Activated naive CD4-positive, alpha-beta T cell (primary cell): Measurements from ENCODE around the gene ARGLU1.
A peak's percentile ranks its signal among the peaks of the same experiment; 100 is the strongest.

ENCODE experiments used
- DNase-seq, 4 experiments: peaks; one replicate each; lab custom pipeline; 2025; lab: John Stamatoyannopoulos, UW

Gene ARGLU1

GRCh38 chr13:106541826-106542225 is 26.1 kb downstream of the ARGLU1 start:
- DNase-seq, result no peak

GRCh38 chr13:106540613-106541012 is 27.3 kb downstream of the ARGLU1 start:
- no peak for DNase-seq

- DNase-seq, result no peak
Observed at GRCh38 chr13:106537521-106537920, 30.4 kb downstream of the ARGLU1 start.

GRCh38 chr13:106536244-106537034 is 31.5 kb downstream of the ARGLU1 start:
- DNase-seq, result peak; percentile 72 to 92 (median 87)

GRCh38 chr13:106535552-106536243 is 32.2 kb downstream of the ARGLU1 start, which contains the start of gene EFNB2:
EFNB2 (minus strand) TSS chr13:106535662; CDS start chr13:106534964, 698 bp downstream.
- DNase-seq, result peak; percentile 60 to 83 (median 66)

GRCh38 chr13:106534639-106535551 is 33.0 kb downstream of the ARGLU1 start:
- peak in 2 of 4 experiments; percentile 2 to 12 for DNase-seq

GRCh38 chr13:106533943-106534638 is 33.8 kb downstream of the ARGLU1 start:
- peak in 1 of 4 experiments; percentile 17 for DNase-seq

GRCh38 chr13:106533101-106533942 is 34.6 kb downstream of the ARGLU1 start:
- DNase-seq, result no peak

GRCh38 chr13:106532111-106532929 is 35.6 kb downstream of the ARGLU1 start:
- DNase-seq, result no peak

GRCh38 chr13:106530980-106531481 is 36.9 kb downstream of the ARGLU1 start:
- no peak for DNase-seq

GRCh38 chr13:106530171-106530851 is 37.6 kb downstream of the ARGLU1 start:
- no peak for DNase-seq

GRCh38 chr13:106529415-106530170 is 38.3 kb downstream of the ARGLU1 start:
- no peak for DNase-seq

- DNase-seq, result no peak
Observed at GRCh38 chr13:106528718-106529414, 39.1 kb downstream of the ARGLU1 start.

- no peak for DNase-seq
Observed at GRCh38 chr13:106527826-106528225, 40.1 kb downstream of the ARGLU1 start.

GRCh38 chr13:106527445-106527801 is 40.5 kb downstream of the ARGLU1 start:
- DNase-seq, result no peak

GRCh38 chr13:106526738-106527444 is 41.0 kb downstream of the ARGLU1 start:
- DNase-seq, result no peak

GRCh38 chr13:106525865-106526264 is 42.1 kb downstream of the ARGLU1 start:
- DNase-seq, result no peak
